HG03457 (cell line): ENCODE results near the gene EIF5A2.
"Not testable (repeated sequence)": the region's sequence is repeated elsewhere in the genome, so short reads cannot be mapped to it uniquely, and the experiment has no call there.

Source experiments
- ATAC-seq: cut with Tn5 transposase; IDR thresholded peaks from one replicate; pipeline ENCODE4 v1.9.1; 2021; ENCODE audit warnings: moderate number of reproducible peaks; ENCODE audit not compliant: unreplicated experiment

The EIF5A2 gene

DNA sequence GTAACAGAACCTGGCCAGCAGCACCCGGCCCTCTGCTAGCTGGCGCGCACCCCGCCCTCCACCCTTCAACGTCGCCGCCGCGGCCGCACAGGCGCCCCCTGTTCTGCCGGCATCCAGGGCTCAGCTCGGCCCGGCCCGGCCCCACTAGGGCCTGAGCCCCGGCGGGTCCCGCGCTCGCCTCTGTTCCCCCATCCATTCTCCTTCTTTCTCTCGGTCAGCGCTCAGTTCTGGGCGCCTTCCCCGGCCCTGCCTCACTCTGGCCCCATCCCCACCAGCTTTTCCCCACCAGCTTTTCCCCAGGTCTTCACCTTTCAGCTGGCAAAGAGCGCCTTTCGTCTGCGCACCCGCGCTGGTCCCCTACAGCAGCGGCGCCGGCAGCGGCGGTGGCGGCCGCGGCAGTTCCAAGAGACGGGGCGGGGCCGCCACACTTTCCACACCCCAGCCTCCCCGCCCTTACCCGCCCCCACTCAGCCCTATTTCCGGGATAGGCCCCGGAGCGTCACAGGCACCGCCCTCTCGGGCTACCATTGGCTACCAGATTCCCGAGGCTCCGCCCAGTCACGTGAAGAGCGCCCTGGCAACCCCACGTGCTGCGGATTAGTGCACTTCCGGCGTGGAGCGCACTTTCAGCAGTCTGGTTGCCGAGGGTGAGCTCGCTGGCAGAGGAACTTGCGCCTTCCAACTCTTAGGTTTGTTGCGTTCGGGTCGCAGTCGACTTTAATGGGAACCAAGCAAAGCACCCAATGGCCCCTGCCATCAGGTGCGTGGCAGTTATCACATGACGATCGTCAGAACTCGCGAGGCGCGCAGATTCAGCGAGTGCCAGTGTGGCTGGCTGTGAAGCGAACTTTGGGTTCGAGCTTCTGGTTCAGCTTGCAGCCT lies at the start of gene EIF5A2:
TSS of gene EIF5A2 (minus strand) at position 403 of the 882 bp plus-strand sequence. CDS start 831 bp downstream, outside the sequence.
- ATAC-seq = peak; percentile 82

DNA sequence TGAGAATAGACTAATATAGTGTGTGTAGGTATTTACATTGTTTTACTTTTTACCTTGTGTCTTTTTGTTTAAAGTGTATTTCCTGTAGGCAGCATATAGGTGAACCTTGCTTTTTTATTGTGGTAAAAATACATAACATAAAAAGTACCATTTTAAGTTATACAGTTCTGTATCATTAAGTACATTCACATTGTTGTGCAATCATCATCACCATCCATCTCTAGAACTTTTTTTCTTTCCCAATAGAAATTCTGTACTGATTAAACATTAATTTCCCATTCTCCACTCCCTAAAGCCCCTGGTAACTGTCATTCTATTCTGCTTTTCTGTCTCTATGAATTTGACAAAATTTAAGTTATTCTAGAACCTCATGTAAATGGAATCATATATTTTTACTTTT lies 48.2 kb upstream of the EIF5A2 start:
- no peak for ATAC-seq

DNA sequence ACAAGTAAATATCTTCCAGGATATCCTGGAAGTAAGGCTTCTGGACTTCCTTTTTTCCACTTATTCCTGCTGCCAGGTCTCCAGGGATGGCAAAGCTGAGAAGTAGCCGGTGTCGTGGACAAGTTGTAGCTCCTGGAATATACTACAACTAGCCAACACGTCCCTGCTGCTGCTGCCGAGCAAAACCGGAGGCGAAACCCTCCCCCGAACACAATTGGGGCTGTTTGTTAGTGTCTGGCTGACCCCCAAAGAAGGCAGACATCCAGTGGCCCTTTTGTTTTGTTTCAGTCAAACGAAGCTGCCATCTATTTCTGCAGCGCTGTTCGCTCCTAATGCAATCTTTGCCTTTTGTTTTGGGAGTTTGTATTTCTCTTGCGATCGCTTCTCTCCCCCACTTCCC lies 45.3 kb upstream of the EIF5A2 start:
- ATAC-seq = no peak

DNA sequence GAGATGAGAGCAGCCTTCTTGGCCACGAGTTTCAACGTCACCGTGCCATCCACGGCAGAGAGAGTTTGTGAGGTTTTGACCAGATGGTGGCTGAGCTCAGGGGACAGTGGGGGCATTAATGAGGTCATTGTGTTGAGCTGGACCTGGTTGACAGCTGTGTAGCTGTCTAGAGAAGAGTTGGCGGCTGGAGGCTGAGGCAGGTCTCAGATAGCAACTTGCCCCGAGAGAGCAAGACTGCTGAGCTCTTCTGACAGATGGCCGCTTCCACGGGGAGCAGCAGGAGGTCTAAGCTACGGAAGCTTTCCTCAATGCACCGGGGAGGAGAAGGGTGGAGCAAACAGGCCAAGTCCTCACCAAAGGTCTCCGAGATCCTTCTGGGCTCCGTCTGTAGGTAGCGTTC lies 44.8 kb upstream of the EIF5A2 start:
- no peak for ATAC-seq

DNA sequence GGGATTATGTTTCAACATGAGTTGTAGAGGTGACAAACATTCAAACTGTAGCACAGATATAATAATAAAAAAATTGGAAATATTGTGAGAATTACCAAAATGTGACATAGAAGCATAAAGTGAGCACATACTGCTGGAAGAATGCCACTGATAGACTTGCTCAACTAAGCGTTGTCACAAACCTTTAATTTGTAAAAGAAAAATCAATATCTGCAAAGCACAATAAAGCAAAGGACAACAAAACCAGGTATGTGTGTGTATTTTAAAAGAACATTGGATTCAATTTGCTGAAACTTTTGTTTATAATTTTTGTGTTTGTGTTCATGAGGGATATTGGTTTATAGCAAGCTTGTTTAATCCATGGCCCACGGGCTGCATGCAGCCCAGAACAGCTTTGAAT lies 40.8 kb upstream of the EIF5A2 start:
- ATAC-seq = no peak

DNA sequence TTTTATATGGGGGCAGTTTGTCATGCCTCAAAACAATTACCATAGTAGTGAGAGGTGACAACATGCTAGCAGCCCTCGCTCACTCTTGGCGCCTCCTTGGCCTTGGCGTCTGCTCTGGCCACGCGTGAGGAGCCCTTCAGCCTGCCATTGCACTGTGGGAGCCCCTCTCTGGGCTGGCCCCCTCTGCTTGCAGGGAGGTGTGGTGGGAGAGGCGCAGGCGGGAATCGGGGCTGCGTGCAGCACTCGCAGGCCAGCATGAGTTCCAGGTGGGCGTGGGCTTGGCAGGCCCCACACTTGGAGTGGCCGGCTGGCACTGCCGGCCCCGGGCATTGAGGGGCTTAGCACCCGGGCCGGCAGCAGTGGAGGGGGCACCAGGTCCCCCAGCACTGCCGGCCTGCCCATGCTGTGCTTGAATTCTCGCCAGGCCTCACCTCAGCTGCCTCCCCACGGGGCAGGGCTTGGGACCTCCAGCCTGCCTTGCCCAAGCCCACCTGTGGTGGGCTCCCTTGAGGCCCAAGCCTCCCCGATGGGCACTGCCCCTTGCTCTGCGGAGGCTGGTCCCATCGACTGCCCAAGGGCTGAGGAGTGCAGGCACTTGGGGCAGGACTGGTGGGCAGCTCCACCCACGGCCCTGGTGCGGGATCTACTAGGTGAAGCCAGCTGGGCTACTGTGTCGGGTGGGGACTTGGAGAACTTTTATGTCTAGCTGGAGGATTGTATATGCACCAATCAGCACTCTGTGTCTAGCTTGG lies 38.8 kb upstream of the EIF5A2 start:
- ATAC-seq = no peak

DNA sequence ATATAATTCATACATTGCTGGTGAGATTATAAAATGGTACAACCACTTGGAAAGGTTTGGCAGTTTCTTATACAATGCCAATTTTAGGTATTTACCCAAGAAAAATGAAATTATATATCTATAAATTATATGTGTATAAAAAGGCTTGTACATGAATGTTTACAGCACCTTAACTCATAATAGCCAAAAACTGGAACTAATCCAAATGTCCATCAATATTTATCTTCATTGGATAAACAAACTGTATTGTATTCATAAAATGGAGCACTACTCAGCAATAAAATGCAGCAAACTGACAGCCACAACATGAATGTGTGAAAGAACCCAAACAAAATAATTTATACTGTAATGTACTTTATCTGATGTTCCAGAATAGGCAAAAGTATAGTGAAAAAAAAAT lies 33.6 kb upstream of the EIF5A2 start:
- no peak for ATAC-seq

DNA sequence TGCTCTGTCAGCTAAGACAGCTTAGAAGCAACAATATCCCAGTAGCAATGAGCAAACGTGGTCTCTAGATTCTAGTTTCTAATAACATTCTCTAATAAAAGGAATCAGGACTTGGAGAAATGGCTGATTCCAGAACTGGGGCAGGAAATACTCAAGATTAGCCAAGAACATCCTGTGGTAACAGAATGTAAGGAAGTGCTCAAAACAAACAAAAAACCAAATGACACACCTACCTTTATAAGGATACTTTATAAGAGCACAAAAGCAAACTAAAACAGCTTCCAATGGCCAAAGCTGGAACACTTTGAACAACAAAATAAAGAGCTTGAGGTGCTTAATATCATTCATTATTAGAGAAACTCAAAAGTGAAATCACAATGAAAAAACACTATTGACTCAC lies 33.1 kb upstream of the EIF5A2 start:
- no peak for ATAC-seq

DNA sequence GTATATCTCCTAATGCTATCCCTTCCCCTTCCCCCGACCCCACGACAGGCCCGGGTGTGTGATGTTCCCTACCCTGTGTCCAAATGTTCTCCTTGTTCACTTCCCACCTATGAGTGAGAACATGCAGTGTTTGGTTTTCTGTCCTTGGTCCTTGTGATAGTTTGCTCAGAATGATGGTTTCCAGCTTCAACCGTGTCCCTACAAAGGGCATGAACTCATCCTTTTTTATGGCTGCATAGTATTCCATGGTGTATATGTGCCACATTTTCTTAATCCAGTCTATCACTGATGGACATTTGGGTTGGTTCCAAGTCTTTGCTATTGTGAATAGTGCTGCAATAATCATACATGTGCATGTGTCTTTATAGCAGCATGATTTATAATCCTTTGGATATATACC lies 24.6 kb upstream of the EIF5A2 start:
- not testable (repeated sequence) for ATAC-seq

DNA sequence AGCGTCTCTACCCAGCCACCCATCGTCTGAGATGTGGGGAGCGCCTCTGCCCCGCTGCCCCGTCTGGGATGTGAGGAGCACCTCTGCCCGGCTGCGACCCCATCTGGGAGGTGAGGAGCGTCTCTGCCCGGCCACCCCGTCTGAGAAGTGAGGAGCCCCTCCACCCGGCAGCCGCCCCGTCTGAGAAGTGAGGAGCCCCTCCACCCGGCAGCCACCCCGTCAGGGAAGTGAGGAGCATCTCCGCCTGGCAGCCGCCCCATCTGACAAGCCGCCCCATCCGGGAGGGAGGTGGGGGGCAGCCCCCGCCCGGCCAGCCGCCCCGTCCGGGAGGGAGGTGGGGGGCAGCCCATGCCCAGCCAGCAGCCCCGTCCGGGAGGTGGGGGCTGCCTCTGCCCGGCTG lies 15.1 kb upstream of the EIF5A2 start:
- not testable (repeated sequence) for ATAC-seq

DNA sequence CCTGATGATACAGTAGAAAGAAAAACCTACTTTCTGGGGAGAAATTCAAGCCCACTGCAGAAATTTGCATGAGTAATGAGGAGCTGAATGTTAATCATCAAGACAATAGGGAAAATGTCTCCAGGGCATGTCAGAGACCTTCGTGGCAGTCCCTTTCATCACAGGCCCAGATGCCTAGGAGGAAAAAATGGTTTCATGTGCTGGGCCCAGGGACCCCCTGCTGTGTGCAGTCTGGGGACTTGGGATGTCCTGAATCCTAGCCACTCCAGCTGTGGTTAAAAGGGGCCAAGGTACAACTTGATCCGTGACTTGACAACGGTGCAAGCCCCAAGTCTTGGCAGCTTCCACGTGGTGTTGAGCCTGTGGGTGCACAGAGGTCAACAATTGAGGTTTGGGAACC lies 10.3 kb upstream of the EIF5A2 start:
- ATAC-seq = no peak

DNA sequence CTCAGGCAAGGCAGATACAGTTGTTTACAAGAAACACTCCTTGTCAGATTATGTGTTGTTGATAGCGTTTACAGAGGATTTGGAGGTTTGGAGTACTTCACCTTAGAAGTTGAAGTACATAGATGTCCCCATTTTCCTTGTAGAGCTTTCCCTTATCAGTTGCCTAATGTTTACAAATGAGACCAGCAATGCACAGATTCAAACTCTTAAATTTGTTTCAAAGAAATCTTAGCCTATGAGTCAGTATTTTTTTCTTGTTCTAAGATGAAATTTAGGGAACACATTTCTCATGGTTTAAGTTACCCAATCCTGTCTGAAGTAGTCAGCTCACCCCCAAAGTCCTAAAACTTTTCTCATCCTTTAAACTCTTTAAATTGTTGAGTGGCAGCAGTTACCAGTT lies 6.3 kb upstream of the EIF5A2 start:
- no peak for ATAC-seq

DNA sequence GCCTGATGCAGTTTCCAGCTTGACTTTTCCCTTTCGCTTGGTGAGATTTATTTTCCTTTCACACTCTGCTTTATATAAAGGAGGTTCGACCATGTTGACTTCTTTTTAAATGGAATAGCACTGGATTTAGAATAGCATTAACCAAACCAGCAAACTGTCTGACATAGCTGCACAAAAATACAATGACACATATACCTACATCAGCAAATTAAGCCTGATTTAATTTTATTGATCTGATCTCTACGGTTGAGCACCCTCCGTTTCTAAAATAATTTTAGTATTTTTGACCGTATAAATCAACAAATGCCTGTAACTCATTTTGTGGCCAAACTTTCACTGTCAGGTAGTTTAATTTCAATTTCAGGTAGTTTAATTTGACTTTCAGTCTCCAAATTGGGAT lies 5.8 kb upstream of the EIF5A2 start:
- ATAC-seq = no peak

DNA sequence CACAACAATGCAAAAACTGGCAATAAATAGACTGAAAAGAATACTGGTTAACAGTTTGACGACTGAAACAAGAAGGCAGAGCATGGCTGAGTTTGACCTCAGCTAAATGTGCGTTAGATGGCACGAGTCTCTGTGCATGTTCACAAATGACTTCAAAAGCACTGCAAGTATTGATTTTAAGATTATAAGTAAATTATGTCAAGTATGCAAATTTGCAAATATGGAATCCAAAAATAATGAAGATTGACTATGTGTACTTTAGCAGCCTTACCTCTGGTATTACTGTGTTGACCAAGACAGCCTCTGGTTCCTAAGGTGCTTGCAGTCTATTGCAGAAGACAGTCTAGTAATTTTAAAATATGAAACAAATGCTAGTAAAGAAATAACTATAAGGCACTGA lies 2.6 kb upstream of the EIF5A2 start:
- ATAC-seq = no peak

DNA sequence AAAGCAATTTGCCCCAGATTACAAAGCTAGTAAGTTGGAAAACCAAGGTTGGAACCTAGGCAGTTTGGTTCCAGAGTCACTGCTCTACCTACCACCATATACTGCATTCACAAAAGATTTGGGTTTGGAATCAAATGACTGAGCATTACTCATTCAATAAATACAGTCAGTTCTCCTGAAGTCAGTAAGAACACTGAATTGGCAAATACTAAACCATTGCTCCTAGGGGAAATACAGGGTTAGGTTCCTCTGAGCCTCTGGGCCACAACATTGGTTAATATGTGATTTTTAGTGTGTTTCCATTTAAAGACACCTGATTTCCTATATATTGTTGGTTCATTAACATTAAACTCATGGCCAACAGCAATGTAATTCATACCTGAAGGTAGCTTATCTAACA lies 2.1 kb upstream of the EIF5A2 start:
- no peak for ATAC-seq

DNA sequence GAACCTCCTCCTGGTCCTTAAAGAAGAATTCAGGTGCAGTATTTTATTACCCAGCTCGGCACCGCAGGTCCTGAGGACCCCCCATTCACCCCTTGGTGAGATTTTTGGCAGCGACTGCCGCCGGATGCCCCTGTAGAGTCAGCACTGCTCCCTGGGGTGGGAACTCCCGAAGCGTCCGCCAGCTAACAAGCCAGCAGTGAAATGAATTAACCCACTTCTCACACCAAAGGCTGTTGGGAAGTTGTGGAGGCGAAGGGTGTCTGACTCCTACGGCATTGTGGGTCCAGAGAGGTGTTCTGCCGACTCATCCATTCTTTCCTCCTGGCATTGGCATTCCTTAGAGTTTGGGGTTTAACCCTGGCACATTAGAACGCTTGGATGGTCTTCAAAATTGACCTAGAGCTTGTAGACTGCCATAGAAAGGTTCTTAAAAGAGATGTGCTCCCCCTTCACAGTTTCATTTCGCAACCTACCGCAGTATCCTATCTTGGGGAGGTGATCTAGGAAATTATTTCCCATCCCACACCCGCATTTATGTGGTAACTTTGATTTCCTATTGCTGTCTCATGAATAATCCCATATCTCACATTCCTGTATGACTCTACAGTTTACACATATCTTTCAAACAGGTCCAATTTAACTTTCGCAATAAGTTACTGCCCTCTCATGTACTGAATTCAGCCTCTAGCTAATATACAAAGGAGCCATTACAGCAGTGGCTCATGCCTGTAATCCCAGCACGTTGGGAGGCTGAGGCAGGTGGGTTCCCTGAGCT lies 879 bp upstream of the EIF5A2 start:
- no peak for ATAC-seq

DNA sequence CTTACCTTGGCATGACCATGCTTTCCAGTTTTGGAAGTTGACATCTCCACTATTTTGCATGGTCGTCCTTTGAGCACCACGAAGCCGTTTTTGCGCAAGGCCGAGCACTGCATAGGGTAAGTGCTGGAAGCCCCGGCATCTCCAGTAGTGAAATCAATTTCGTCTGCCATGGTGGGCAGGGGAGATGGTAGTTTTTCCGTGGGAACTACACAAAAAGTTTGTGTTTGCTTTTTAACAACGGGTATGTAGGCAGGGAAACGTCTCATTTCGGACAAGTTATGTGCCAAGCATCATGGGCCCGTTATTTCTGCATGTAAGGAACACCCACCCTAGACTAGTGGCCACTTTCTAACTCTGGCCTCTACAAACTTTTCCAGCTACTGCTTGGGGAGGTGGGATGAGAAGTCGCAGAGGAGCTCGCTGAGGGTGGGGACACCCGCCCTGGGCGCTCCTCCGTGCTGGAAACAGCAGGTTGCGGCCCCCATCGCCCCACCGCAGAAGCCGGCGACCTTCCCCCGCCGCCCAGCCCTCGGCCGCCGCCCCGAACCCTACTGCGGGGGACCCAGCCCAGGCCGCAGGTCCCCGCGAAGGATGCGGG lies 701 bp downstream of the EIF5A2 start:
- no peak for ATAC-seq

DNA sequence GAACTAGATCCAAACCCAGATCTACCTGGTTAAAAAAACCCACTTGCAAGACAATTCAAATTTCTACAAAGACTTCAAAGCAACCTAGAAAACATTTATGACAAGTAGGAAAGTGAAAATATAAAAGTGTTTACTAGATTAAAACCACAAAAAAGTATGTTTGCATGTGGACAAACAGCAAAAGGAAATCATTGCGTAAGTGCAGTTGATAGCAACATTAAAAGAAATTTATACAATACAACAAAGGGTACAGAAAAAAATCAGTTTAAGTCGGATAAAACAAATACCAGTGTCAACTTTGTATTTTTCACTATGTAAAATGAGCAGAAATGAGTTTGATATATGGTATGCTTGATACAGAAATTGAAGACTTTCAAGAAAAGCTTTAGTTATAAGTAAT lies 2.6 kb downstream of the EIF5A2 start:
- no peak for ATAC-seq

DNA sequence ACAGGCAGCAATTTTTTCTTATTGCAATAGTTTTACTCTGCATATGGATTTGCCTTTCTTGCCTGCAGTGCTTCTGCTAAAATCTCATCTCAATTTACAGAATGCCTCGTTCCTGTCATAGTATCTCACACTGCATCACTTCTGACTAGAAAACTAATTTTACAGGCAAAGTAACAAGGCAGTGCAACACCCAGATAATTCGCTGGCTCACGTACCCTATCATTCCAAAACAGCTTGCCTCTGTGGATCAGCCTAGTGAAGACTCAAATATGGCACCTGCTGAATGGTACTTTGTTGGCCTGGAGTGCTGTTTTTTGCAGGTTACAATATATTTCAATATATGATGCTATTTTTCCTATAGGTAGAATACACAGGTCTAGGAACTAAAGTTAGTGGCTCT lies 5.3 kb downstream of the EIF5A2 start:
- ATAC-seq = no peak

DNA sequence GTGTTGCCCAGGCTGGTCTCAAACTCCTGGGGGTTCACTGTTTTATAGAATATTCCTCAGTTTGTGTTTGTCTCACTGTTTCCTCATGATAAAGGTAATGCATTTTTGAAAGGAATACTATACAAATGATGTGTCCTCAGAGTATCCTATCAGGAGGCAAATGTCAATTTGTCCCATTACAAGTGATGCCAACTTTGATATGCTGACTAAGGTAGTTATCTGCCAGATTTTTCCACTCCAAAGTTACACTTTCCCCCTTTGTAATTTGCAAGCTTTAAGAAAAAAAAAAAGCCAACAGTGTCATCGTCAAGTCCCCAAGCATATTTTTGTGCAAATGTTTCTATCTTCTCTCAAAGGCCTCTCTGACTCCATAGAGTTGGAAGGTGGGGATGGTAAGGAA lies 9.0 kb downstream of the EIF5A2 start:
- no peak for ATAC-seq

DNA sequence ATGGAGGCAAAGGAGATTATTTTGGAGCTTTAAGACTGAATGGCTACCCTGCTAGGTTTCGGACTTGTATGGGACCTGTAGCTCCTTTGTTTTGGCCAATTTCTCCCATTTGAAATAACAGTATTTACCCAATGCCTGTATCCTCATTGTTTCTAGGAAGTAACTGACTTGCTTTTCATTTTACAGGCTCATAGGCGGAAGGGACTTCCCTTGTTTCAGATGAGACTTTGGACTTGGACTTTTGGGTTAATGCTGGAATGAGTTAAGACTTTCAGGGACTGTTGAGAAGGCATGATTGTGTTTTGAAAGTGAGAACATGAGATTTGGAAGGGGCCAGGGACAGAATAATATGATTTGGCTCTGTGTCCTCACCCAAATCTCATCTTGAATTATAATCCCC lies 10.5 kb downstream of the EIF5A2 start:
- no peak for ATAC-seq
